ENCODE data around the gene PEBP1.

Gene PEBP1

GRCh38 chr12:118135788-118136558, at the start of gene PEBP1:
Gene PEBP1, plus strand, starts transcription at chr12:118136124. Its CDS starts 86 bp downstream, at chr12:118136210.
- peak; percentile 57 to 99 (median 95) for DNase-seq

- no peak for DNase-seq
These were observed 46.1 kb upstream of the PEBP1 start for GRCh38 chr12:118089782-118090181.

GRCh38 chr12:118094039-118094438, 41.9 kb upstream of the PEBP1 start:
- no peak for DNase-seq

GRCh38 chr12:118098401-118098800, 37.5 kb upstream of the PEBP1 start:
- no peak for DNase-seq

GRCh38 chr12:118098911-118099671, 36.8 kb upstream of the PEBP1 start:
- no peak for DNase-seq

GRCh38 chr12:118101051-118101450, 34.9 kb upstream of the PEBP1 start:
- DNase-seq = no peak

- DNase-seq = no peak
These were observed 33.9 kb upstream of the PEBP1 start for GRCh38 chr12:118102070-118102469.

GRCh38 chr12:118102609-118103008, 33.3 kb upstream of the PEBP1 start:
- DNase-seq = no peak

- peak in 6 of 56 donors; percentile 11 to 39 (median 32) for DNase-seq
These were observed 32.7 kb upstream of the PEBP1 start for GRCh38 chr12:118103201-118103600.

- peak in 44 of 56 donors; percentile 4 to 65 (median 34) for DNase-seq
These were observed 32.1 kb upstream of the PEBP1 start, which contains the start of gene VSIG10 for GRCh38 chr12:118103601-118104382. Gene VSIG10, minus strand, starts transcription at chr12:118104011. Its CDS starts 340 bp downstream, at chr12:118103671.

- DNase-seq = no peak
These were observed 28.9 kb upstream of the PEBP1 start for GRCh38 chr12:118107011-118107410.

GRCh38 chr12:118107694-118108093, 28.2 kb upstream of the PEBP1 start:
- DNase-seq = no peak

- no peak for DNase-seq
These were observed 26.8 kb upstream of the PEBP1 start for GRCh38 chr12:118109088-118109487.

- no peak for DNase-seq
These were observed 16.5 kb upstream of the PEBP1 start for GRCh38 chr12:118119449-118119879.

GRCh38 chr12:118120579-118121363, 15.2 kb upstream of the PEBP1 start:
- DNase-seq = peak in 52 of 56 donors; percentile 3 to 88 (median 50)

- DNase-seq = no peak
These were observed 13.7 kb upstream of the PEBP1 start for GRCh38 chr12:118122264-118122663.

- DNase-seq = no peak
These were observed 11.5 kb upstream of the PEBP1 start for GRCh38 chr12:118124333-118124874.

- DNase-seq = no peak
These were observed 10.2 kb upstream of the PEBP1 start for GRCh38 chr12:118125743-118126118.

GRCh38 chr12:118126119-118126757, 9.7 kb upstream of the PEBP1 start:
- DNase-seq = peak in 30 of 56 donors; percentile 3 to 73 (median 23)

GRCh38 chr12:118127867-118128266, 8.1 kb upstream of the PEBP1 start:
- DNase-seq = no peak

All from amygdala (tissue), 56 donors.